ENCODE results near the gene AGK.

GRCh38 chr7:141562036-141562435 lies 10.8 kb downstream of the AGK start:
- no peak for TF ChIP-seq POLR2A (IDR thresholded peaks at IDR 0.05; ENCODE audit: extremely low read depth, insufficient read length)
- TF ChIP-seq, protein P1, sequence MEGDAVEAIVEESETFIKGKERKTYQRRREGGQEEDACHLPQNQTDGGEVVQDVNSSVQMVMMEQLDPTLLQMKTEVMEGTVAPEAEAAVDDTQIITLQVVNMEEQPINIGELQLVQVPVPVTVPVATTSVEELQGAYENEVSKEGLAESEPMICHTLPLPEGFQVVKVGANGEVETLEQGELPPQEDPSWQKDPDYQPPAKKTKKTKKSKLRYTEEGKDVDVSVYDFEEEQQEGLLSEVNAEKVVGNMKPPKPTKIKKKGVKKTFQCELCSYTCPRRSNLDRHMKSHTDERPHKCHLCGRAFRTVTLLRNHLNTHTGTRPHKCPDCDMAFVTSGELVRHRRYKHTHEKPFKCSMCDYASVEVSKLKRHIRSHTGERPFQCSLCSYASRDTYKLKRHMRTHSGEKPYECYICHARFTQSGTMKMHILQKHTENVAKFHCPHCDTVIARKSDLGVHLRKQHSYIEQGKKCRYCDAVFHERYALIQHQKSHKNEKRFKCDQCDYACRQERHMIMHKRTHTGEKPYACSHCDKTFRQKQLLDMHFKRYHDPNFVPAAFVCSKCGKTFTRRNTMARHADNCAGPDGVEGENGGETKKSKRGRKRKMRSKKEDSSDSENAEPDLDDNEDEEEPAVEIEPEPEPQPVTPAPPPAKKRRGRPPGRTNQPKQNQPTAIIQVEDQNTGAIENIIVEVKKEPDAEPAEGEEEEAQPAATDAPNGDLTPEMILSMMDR (IDR thresholded peaks at IDR 0.05; ENCODE audit: low read depth, low read length) = no peak
